Measurements from ENCODE around the gene TRIM26.
"Not testable (repeated sequence)": the region's sequence is repeated elsewhere in the genome, so short reads cannot be mapped to it uniquely, and the experiment has no call there.

The TRIM26 gene

GRCh38 chr6:30212865-30213666, at the start of gene TRIM26:
Gene TRIM26 (minus strand): TSS chr6:30213406. CDS start chr6:30199103, 14,303 bp downstream.
- peak; percentile 99 for DNase-seq

- no peak for DNase-seq
These were observed 46.9 kb upstream of the TRIM26 start for GRCh38 chr6:30260036-30260504.

- DNase-seq, result peak; percentile 80
These were observed 46.2 kb upstream of the TRIM26 start for GRCh38 chr6:30259140-30260035.

GRCh38 chr6:30258204-30258603, 45.0 kb upstream of the TRIM26 start:
- peak; percentile 9 for DNase-seq

- DNase-seq, result not testable (repeated sequence)
These were observed 39.2 kb upstream of the TRIM26 start for GRCh38 chr6:30252417-30252816.

- no peak for DNase-seq
These were observed 31.4 kb upstream of the TRIM26 start for GRCh38 chr6:30244560-30244959.

GRCh38 chr6:30238178-30238795, 25.1 kb upstream of the TRIM26 start:
- peak; percentile 33 for DNase-seq

GRCh38 chr6:30234356-30234755, 21.1 kb upstream of the TRIM26 start:
- DNase-seq, result no peak

GRCh38 chr6:30231067-30231466, 17.9 kb upstream of the TRIM26 start:
- no peak for DNase-seq

GRCh38 chr6:30227763-30228487, 14.7 kb upstream of the TRIM26 start:
- DNase-seq, result no peak

GRCh38 chr6:30227242-30227722, 14.1 kb upstream of the TRIM26 start:
- DNase-seq, result no peak

- DNase-seq, result no peak
These were observed 10.1 kb upstream of the TRIM26 start for GRCh38 chr6:30223339-30223738.

- DNase-seq, result not testable (repeated sequence)
These were observed 8.8 kb upstream of the TRIM26 start for GRCh38 chr6:30221956-30222355.

GRCh38 chr6:30221395-30221794, 8.2 kb upstream of the TRIM26 start:
- not testable (repeated sequence) for DNase-seq

GRCh38 chr6:30219244-30219643, 6.0 kb upstream of the TRIM26 start:
- DNase-seq, result peak; percentile 83

- DNase-seq, result no peak
These were observed 2.9 kb upstream of the TRIM26 start for GRCh38 chr6:30216096-30216495.

GRCh38 chr6:30214657-30214982, 1.4 kb upstream of the TRIM26 start:
- no peak for DNase-seq

- DNase-seq, result peak; percentile 87
These were observed 901 bp upstream of the TRIM26 start for GRCh38 chr6:30213957-30214656.

- no peak for DNase-seq
These were observed 406 bp upstream of the TRIM26 start for GRCh38 chr6:30213667-30213956.

- DNase-seq, result no peak
These were observed 1.3 kb downstream of the TRIM26 start for GRCh38 chr6:30211899-30212298.

GRCh38 chr6:30211306-30211705, 1.9 kb downstream of the TRIM26 start:
- no peak for DNase-seq
